Fibroblast of the conjunctiva (primary cell): ENCODE data around the gene VAV2.

Experiments used
- DNase-seq: peaks from one replicate; pipeline ENCODE4 v3.0.0-alpha.2; 2010; ENCODE audit warnings: low read depth

The VAV2 gene

DNA sequence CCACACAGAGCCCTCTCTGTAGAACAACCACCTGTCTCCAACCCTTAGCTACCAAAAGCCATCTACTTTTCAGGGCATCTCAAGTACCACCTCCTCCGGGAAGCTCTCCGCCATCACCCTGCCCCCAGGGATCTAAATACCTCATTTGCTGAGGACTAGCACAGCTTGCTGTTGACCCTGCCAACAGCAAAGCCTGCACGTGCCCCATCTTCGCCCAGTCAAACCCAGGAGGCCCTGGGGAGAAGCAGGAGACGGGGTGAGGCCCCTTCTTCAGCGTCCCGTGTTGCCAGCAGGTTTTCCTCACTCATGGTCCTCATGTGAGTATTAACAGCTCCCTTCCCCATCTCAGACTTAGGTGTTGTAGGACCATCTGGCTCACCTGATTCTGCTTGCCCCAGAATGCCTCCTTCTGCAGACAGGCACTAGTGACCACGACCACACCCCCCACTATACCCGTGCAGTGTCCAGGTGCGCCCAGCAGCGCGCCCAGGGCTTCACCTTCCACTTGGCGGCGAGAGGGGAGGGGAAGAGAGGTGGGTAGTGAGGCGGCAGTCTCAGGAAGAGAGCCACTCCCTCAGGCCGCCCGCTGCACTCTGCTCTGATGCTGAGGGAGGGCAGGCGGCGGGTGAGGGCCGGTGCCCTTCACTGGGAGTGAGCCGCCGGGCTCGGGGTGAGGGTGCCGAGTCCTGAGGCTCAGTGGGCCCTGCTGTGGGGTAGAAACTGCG lies 11.1 kb downstream of the VAV2 start:
- no peak for DNase-seq

DNA sequence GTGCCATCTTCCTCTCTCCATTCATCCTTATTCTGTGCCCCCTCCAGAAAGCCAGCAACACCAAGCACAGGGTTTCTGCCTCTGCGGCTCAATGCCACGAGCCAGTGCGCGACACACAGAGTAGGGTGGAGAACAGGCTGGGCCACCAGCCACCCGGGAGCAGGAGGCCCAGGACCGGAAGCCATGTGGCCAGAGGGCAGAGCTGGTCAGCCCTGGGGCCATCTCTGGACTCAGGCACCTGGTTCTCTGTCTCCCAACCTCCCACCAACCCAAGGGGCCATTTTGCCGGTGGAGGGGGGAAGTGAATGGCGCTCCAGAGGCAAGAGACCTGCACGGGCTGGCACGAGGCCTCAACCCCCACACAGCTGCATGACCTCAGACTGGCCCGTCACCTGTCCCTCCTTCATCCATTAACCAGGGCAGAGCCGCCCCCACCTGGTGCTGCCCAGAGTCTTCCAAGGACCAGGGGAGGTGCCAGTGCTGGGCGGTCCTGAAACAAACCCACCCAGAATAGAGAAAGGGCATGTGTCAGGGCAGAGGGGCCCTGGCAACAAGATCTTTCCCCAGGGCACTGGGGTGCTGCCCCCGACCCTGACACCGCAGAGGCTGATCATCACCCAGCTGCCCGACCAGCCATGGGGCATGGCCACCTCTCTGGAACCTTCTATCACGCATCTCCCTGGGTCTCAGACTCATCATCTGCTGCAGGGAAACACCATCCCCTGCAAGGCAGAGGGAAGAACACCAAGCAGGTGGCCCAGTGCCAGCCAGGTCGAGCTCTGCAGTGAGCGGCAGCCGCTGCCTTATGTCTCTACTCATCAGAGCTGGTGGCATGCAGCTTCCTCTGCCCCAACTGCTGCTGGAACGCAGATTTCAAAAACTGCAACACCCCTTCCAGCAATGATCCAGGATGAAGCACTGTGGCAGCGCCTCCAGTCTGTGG lies 11.9 kb downstream of the VAV2 start:
- no peak for DNase-seq

DNA sequence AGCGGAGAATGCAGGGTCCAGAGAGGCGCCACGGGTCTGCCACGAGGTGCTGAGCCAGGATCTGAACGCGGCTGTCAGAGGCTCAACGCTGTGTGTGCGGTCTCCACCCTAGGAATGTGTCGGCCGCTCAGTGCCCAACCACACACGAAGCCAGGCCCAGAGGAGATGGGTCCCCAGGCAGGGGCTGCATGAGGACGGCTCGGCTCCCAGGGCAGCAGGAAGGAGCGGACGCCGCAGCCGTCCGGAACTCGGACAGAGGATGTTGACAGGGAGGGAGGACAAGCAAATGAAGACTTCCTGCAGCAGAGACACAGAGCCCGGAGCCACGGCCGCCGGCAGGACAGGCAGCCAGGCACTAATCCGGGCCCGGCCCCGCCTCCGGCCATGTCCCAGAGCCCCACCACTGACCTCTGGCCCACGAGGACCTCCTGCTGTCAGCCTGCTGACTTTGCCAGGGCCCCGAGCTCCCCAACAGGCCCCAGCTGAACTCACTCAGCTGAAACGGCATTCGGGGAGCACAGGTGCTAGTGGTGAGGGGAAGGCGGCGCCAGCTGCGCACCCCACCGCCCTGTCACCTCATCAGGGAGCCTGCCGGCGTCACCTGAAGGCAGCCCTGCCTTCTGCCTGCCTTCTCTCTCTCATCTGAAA lies 12.7 kb downstream of the VAV2 start:
- DNase-seq: no peak

DNA sequence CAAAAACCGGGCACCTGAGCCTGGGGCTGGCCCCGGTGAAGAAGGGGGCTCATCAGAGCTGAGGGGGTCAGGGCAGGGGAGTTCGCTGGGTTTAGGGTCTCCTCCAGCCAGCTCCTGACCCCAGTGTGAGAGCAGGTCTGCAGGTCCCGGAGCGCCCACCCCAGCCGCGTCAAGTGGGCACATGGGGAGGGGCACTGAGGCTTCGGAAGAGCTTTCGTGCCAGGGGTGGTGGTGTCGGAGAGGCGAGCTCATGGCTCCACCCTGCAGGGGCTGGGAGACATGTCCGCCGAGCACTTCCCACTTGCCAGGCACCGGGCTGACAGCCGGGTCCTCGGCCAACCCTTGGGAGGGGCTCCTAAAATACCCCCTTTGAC lies 13.2 kb downstream of the VAV2 start:
- no peak for DNase-seq

DNA sequence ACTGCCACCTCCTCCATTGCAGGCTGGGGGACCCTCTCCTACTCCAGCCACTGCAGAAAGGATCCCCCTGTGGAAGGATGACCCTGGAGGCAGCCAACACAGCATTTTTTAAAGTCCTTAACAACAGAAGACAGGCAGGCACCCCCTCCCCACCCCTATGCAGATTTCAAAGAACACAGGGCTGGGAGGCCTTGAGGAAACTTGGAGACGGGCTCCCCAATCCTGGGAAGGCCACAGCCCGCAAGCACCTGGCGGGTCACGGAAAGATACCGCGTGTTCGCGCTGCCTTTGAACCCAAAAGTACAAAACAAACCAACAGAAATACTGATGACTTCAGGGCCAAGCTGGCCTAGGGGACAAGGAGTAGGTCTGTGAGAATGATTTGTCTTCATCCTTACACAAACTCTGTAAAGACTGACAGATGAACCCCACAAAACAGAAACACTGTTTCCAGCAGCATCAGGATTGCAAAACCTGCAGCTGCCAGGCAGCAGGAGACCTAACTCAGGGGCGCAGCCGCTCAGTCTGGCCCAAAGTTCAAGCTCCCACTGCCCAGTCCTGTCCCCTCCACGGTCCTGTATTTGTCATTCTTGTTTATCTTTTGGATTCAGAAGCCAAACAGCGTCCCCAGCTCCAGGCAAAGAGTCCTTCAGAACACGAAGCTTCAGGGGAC lies 13.8 kb downstream of the VAV2 start:
- DNase-seq: no peak

DNA sequence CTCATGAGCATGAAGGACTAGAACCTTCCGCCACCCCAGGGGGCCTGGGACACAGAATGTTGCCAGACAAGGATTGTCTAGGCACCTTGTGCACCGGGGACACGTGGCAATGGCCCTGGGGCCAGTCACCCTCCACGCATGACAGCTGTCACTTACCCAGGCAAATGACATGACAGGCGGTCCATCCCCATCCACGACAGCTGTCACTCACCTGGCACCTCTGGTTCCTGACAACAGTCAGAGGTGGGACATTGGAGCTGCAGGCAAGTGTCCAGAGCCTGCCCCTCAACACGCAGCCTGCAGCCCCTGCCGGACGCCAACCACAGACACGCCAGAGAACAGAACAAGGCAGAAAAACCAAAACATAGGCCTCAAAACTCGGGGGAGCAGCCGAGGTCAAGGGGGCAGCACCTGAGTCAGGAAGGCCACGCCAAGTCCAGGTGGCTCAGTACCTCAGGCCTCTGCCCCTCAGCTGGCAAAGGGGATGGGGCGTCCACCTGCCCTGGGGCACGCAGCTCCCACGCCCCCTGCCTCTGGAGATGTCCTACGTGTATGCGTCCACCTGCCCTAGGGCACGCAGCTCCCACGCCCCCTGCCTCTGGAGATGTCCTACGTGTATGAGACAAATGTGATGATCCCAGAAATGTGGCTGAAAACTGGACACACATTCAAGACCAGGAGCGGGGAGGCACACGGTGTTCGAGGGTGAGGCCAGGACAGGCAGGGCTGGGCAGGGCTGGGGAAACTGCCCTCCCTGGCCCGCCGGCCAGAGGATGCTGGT lies 14.5 kb downstream of the VAV2 start:
- no peak for DNase-seq

DNA sequence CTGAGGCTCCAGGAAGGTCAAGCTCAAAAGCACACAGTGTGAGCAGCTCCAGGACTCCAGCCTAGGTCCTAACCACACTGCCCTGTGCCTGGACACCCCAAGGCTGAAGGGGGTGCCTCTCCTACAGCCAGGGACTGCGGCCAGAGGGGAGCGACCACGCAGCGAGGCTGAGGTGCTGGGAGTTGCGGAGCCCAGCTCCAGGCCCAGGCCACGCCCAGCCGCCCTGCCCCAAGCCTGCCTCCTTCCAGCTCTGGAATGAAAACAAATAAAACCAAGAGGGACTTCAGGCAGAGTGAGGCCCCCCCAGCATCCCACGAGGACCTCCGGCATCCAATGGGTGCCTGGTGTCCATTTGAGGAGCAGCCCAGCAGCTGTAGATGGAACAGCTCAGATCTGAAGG lies 15.2 kb downstream of the VAV2 start:
- no peak for DNase-seq

DNA sequence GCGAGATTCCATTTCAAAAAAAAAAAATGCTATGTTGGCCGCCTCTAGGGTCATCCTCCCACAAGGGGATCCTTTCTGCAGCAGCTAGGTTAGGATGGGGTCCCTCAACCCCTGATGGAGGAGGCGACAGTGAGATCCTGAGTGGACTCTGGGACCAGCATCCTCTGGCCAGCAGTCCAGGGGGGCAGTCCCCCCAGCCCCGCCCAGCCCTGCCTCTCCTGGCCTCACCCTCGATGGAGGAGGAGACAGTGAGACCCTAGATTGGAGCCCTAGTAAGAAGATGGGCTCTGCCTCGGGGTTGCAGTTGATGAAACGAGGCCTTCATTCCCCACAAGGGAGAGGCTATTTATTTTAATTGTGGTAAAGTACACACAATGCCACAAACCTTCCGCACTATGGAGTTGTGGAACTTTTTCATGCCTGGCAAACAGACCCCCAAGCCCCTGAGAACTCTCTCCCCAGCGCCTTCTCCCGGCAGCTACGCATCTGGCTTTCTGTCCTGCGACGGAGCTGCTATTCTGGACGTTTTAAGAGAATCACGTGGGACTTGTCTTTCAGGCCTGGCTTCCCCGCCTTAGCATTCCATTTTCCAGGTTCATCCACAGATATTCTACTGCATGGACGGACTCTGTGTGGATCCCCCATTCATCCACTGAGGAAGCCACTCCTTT lies 15.8 kb downstream of the VAV2 start:
- no peak for DNase-seq

DNA sequence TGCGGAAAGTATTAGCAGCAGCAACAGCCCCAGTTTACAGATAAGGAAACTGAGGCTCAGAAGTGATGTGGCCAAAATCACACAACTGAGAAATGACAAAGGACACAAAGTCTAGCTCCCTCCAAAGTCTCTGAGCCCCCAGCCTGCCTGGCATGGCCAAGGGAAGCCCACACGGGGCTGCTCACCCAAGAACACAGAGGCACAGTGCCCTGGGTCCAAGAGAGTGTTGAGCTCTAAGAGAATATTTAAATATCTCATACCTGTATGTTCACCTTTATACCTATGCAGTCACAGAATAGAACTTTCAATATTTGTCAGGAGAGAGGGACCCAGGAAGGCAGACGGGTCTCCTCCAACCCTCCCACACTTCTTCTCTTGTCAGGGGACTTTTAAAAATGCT lies 16.6 kb downstream of the VAV2 start:
- no peak for DNase-seq

DNA sequence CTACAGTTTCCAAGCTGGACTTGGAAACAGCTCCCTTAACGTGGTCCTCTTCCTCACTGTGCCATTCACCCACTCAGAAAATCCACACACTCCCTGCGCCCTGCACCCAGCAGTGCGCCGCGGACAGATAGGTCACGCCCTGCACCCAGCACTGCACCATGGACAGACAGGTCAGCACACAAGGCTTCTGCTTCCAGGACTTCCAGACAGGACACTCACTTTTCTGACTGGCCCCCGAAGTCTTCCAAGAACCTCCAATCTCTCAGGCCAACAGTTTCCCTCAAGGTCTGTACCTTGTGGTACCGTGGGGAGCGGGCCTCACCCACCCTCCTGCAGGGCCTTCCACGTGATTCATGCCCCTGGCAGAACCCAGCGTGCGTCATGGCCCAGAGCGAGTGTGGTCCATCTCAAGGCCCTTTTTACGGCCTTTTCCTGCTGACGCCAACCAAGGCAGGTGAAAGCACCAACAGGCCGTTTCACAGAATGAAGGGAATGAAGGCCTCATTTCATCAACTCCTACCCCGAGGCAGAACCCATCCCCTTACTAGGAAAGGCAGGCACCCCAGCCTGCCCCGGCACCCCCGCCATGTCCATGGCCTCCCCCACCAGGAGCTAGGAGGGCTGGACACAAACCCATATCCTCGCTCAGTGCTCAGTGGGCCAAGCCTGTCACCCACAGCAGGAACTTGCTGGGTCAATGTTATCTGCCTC lies 17.3 kb downstream of the VAV2 start:
- DNase-seq: no peak

DNA sequence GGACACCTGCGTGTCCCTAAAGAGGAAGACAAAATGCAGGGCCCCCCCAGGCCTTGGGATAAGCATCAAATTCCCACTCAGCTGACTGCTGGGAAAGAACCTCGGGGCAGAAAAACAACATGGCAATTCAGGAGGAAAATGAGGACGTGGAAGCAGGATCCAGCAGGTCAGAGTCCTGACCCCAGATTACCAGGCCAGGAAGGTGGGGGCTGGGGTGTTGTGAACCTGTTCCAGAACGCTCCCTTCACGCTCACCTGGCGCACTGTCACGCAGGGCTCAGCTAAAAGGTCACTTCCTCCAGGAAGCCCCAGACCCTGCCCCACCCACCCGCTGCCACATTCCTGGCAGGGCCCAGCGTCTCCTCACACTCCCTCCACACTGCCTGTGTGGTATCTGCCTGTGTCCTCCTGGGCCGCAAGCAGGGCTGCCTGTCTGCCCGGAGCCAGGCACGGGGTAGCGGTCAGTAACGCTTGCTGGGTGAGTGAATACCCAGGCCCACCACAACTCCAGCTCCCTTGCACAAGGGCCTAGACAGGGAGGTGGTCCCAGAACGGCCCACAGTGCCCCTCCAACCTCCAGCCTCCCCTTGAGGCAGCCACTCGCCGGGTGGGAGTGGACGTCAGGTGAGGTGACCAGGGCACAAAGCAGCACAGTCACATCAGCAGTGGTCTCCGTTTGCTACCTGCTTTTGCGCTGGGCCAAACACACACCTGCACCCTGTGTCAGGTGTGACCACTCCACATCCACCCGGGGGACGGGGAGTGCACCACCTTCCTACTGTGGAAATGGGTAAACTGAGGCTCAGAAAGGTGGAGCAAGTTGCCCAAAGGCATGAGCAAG lies 18.1 kb downstream of the VAV2 start:
- DNase-seq: no peak

DNA sequence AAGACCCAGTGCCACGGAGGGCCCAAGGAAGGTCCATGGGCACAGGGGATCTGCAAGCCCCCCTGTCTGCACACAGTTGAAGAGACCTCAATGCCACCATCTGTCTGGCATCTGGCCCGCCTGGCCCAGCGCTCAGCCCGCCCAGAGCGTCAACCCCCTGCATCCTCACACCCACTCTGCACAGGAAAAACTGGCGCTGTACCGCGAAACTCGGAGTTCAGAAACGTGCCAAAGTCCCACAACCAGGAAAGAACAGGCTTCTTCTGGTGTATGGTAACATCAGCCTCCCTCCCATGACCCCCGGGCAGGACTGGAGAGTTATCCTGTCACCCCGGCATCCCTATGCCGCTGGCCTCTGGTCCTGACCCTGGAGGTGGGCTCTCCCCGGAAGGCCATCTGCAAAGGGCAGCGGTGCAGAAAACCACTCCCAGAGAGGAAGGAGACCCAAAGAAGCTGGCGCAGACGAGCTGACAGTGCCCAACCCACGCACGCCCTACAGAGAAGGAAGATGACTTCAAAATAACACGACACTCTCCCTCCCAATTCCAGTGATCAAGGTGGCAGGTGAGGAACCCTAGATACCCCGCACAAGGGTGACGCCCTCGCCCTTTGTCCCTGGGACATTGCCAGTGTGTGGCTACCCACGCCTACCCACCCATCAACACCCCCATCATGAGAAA lies 18.9 kb downstream of the VAV2 start:
- no peak for DNase-seq

DNA sequence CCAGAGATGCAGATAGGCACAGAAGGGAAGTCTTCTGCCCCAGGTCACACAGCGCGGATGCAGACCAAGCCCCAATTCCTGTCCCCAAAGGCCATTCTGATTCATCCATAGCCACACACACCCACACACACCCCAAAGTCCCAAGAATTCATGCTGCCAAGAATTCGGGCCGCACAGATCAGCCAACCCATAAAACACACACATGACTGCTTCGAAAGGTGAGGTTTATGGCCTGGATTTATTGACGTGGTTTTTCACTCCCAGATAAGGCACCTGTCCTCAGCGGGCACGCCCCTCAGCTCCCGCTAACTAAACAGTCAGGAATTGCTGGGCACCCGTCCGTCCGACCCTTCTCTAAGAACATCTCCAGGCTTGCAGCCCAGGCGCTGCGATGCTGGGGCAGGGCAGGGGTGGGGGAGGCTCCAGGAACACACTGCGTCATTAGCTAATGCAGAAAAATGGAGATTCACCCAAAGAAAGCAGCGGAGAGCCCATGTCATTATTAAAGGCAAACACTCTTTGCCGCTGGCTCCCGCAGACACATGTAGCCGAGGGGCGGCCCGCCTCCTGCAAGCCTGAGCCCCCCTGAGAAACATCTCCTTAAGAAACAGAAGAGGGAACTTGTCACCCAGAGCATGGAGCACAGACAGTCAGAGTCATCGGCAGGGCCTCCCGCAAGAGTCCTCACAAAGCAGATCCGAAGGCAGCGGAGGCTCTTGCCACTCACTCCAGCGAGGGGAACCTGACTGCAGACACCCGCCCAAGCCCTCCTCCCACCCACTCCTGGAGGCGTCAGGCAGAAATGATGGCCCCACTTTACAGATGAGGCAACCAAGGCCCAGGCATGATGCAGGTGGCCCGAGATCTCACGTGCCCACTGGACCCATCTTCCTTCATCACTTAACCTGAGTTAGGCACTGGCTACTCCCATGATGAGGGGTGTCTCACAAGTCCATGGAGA lies 19.9 kb downstream of the VAV2 start:
- no peak for DNase-seq

DNA sequence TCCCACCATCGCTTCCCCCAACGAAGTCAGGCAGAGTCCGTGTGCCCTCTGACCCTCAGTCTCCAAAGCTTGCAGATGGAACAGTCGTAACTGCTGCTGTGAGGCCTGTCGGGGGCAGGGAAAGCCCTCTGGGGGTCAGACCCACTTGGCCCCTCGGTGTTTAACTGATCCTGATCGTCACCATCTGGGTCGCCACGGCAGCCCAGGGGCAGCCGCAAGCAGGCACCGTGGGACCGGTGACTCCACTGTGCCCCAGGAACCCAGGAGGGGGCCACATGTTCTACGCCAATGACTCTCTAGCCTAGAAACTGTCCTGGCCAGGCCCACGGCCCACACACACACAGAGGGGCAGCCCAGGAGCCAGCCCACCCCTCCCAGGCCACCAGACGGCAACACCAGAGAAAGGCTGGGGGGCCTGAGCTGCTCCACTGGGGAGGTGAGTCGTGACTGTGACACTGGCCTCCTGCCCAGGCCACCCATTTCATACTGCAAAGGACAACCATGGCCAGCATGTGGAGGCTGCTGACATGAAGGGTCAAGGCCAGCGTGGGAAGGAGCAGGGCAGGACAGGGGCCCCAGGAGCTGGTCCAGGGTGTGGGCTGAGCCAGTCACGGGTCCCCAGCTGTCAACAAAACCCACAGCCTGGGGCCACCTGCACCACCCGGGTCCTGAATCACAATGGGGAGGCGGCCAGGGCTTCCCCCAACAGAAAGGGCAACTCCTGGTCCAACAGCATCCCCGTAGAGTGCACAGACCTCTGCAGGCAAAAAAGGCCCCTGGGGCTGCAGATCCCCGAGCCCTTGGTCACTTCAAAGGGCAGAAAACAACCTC lies 20.8 kb downstream of the VAV2 start:
- DNase-seq: no peak

DNA sequence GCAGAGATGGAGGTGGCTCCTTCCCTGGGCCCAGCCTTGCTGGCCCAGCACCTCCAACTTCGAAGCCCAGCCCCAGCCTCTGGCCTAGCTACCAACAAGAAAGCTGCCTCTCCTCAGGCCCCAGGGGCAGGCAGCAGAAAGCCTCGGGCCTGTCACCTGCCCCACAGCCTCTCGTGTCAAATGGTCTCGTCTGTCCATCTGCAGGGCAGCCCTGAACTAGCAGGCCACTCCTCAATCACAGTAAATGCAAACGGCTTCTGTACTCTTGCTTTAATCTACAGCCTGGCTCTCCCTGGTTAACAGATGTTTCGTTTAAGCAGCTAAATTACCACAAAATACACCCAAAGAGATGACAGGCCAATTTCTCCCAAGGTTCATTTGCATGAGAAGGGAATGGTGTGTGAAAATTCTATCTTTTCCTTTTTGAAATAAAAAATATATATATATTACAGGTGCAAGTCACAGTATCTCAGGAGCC lies 21.5 kb downstream of the VAV2 start:
- DNase-seq: no peak
